OCI-LY3 (cell line): ENCODE measurements around the gene BTBD2.

Experiments
- CTCF ChIP-seq: fragments of 200-600, 300-600 bp; sonication (generic); IDR thresholded peaks from 2 replicates; pipeline ENCODE4 v1.5.1; 2014; ENCODE audit warnings: antibody characterized with exemption, low read length, low read depth
- EZH2phosphoT487 ChIP-seq: fragments of 200-600 bp; shearing (Covaris generic); IDR thresholded peaks from 2 replicates; pipeline ENCODE4 v1.6.1; 2018; ENCODE audit warnings: antibody characterized with exemption, mixed run types, low read depth

- no peak for TF ChIP-seq CTCF
- TF ChIP-seq EZH2phosphoT487: no peak
These were observed 6.8 kb upstream of the BTBD2 start for GRCh38 chr19:2022289-2022688.
